HCT116 (cell line): ENCODE data around the gene GYPC.

Source experiments
- CTCF ChIP-seq, 3 experiments: fragments of 200-600 bp in 1 of 3; sonication (generic) in 1 of 3; IDR thresholded peaks in 2 of 3; conservative IDR thresholded peaks in 1 of 3; 2 replicates each; pipeline ENCODE4 v1.5.1; 2012 to 2017; ENCODE audit warnings: low read depth in 2 of 3, low read length in 2 of 3, antibody characterized with exemption in 1 of 3, borderline replicate concordance in 1 of 3, control low read depth in 1 of 3, mild to moderate bottlenecking in 1 of 3, mixed read lengths in 1 of 3, mixed run types in 1 of 3, moderate library complexity in 1 of 3; ENCODE audit not compliant: insufficient read depth in 1 of 3
- JUND ChIP-seq: IDR thresholded peaks from 2 replicates; pipeline ENCODE4 v1.6.1; 2012
- POLR2A ChIP-seq: IDR thresholded peaks from 2 replicates; pipeline ENCODE4 v1.7.0; 2011; ENCODE audit warnings: borderline replicate concordance; ENCODE audit not compliant: insufficient read depth, insufficient read length; ENCODE audit errors: extremely low read depth
- TF ChIP-seq, protein P1 (sequence below): IDR thresholded peaks from 2 replicates; pipeline ENCODE4 v1.6.1; 2012; ENCODE audit warnings: low read depth
- TF ChIP-seq, protein P2 (sequence below): IDR thresholded peaks from 2 replicates; pipeline ENCODE4 v1.6.1; 2012

- TF ChIP-seq CTCF (IDR thresholded peaks at IDR 0.05 in 2 of 3, conservative IDR thresholded peaks at IDR 0.05 in 1 of 3; ENCODE audit: borderline replicate concordance in 1 of 3, insufficient read depth in 1 of 3, low read depth in 2 of 3, low read length in 2 of 3) (no peak), POLR2A (no peak), JUND (no peak)
- TF ChIP-seq, protein P1, sequence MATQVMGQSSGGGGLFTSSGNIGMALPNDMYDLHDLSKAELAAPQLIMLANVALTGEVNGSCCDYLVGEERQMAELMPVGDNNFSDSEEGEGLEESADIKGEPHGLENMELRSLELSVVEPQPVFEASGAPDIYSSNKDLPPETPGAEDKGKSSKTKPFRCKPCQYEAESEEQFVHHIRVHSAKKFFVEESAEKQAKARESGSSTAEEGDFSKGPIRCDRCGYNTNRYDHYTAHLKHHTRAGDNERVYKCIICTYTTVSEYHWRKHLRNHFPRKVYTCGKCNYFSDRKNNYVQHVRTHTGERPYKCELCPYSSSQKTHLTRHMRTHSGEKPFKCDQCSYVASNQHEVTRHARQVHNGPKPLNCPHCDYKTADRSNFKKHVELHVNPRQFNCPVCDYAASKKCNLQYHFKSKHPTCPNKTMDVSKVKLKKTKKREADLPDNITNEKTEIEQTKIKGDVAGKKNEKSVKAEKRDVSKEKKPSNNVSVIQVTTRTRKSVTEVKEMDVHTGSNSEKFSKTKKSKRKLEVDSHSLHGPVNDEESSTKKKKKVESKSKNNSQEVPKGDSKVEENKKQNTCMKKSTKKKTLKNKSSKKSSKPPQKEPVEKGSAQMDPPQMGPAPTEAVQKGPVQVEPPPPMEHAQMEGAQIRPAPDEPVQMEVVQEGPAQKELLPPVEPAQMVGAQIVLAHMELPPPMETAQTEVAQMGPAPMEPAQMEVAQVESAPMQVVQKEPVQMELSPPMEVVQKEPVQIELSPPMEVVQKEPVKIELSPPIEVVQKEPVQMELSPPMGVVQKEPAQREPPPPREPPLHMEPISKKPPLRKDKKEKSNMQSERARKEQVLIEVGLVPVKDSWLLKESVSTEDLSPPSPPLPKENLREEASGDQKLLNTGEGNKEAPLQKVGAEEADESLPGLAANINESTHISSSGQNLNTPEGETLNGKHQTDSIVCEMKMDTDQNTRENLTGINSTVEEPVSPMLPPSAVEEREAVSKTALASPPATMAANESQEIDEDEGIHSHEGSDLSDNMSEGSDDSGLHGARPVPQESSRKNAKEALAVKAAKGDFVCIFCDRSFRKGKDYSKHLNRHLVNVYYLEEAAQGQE: no peak
- TF ChIP-seq, protein P2, sequence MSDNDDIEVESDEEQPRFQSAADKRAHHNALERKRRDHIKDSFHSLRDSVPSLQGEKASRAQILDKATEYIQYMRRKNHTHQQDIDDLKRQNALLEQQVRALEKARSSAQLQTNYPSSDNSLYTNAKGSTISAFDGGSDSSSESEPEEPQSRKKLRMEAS: no peak
These were observed 42.4 kb downstream of the GYPC start for GRCh38 chr2:126698376-126698775.
